Measurements from ENCODE around the gene TAF9. TPM values are rescaled to one million over a fixed set of nuclear protein-coding genes. Genes with fewer than 3 reads are reported as not detected.

The TAF9 gene
- total and polyA plus RNA-seq, 2 of the 13 experiments (the other 11 are each of a cell fraction or from before 2014, with no cell fraction given) = 113 to 218 TPM

- TF ChIP-seq ZXDC (CRISPR knock-in tag; IDR thresholded peaks at IDR 0.05) (no peak), PHF20 (CRISPR knock-in tag; IDR thresholded peaks at IDR 0.05) (no peak), TFAP4 (IDR thresholded peaks at IDR 0.05; ENCODE audit: borderline replicate concordance, low read depth) (no peak), GATAD1 (CRISPR knock-in tag; IDR thresholded peaks at IDR 0.05) (peak; percentile 63; the same call in 1 of the 2 replicates), KMT2A (CRISPR knock-in tag; IDR thresholded peaks at IDR 0.05) (peak; percentile 19; the same call in 1 of the 2 replicates), SMAD3 (CRISPR knock-in tag; IDR thresholded peaks at IDR 0.05) (no peak), SMYD3 (CRISPR knock-in tag; IDR thresholded peaks at IDR 0.05) (0 out of 2 replicates have a peak, but pooled peaks have one; percentile 16), ARID3A (IDR thresholded peaks at IDR 0.05; ENCODE audit: low read depth, low read length) (no peak), U2AF1 (optimal IDR thresholded peaks at IDR 0.05; ENCODE audit: low read depth, low read length) (peak; percentile 61), ZNF615 (CRISPR knock-in tag; IDR thresholded peaks at IDR 0.05; ENCODE audit: borderline replicate concordance) (no peak), EHMT2 (IDR thresholded peaks at IDR 0.05; ENCODE audit: borderline replicate concordance, low read depth, low read length) (no peak), ZNF17 (CRISPR knock-in tag; IDR thresholded peaks at IDR 0.05) (no peak), HMGA1 (CRISPR knock-in tag; conservative IDR thresholded peaks at IDR 0.05) (no peak), SMAD1 (CRISPR knock-in tag; IDR thresholded peaks at IDR 0.05; ENCODE audit: borderline replicate concordance, low read depth) (no peak), PPARG (CRISPR knock-in tag; conservative IDR thresholded peaks at IDR 0.05) (no peak; the same call in 1 of the 2 replicates), ZFP36L1 (CRISPR knock-in tag; IDR thresholded peaks at IDR 0.05) (no peak; the same call in none of the 2 replicates), SUZ12 (IDR thresholded peaks at IDR 0.05; ENCODE audit: low read depth, low read length) (no peak), ETV5 (CRISPR knock-in tag; IDR thresholded peaks at IDR 0.05; ENCODE audit: borderline replicate concordance) (peak; percentile 47; the same call in 1 of the 2 replicates), ZNF83 (CRISPR knock-in tag; IDR thresholded peaks at IDR 0.05; ENCODE audit: borderline replicate concordance) (no peak), ZNF775 (CRISPR knock-in tag; IDR thresholded peaks at IDR 0.05; ENCODE audit: borderline replicate concordance) (no peak), ZNF335 (CRISPR knock-in tag; IDR thresholded peaks at IDR 0.05) (peak; percentile 68; the same call in 1 of the 2 replicates), SOX6 (IDR thresholded peaks at IDR 0.05) (no peak), SOX6 (CRISPR knock-in tag; IDR thresholded peaks at IDR 0.05) (peak; percentile 76)
These were observed 45.7 kb upstream of the TAF9 start, which contains the start of gene MARVELD2 (continued) for GRCh38 chr5:69414885-69415583.
